Neuronal stem cell (in vitro differentiated cells): ENCODE results near the gene TMEM132C.
A peak's percentile ranks its signal among the peaks of the same experiment; 100 is the strongest.

Source experiments
- DNase-seq: peaks from one replicate; pipeline ENCODE4 v3.0.0-alpha.2; 2013; ENCODE audit warnings: low spot score
- H2AFZ ChIP-seq: one replicate; pipeline ENCODE4 v1.6.1; 2013; ENCODE audit warnings: mild to moderate bottlenecking, low read length, inconsistent platforms
- H2AK5ac ChIP-seq: 2 replicates; pipeline ENCODE4 v1.6.1; 2013; ENCODE audit warnings: low read depth, mild to moderate bottlenecking, inconsistent platforms, low read length, moderate library complexity, mixed read lengths
- H2BK120ac ChIP-seq: 2 replicates; pipeline ENCODE4 v1.6.1; 2013; ENCODE audit warnings: low read depth, mild to moderate bottlenecking, inconsistent platforms, low read length, moderate library complexity, mixed read lengths
- H2BK12ac ChIP-seq: one replicate; pipeline ENCODE4 v1.6.1; 2013; ENCODE audit warnings: low read length, inconsistent platforms
- H2BK15ac ChIP-seq: 2 replicates; pipeline ENCODE4 v1.6.1; 2013; ENCODE audit warnings: mild to moderate bottlenecking, low read length, inconsistent platforms, mixed read lengths
- H2BK5ac ChIP-seq: one replicate; pipeline ENCODE4 v1.6.1; 2013; ENCODE audit warnings: inconsistent platforms, mild to moderate bottlenecking, low read length, moderate library complexity
- H3K14ac ChIP-seq: one replicate; pipeline ENCODE4 v1.6.1; 2013; ENCODE audit warnings: low read length, inconsistent platforms
- H3K18ac ChIP-seq: 2 replicates; pipeline ENCODE4 v1.6.1; 2013; ENCODE audit warnings: low read length, inconsistent platforms
- H3K23ac ChIP-seq: 2 replicates; pipeline ENCODE4 v1.6.1; 2013; ENCODE audit warnings: low read depth, mild to moderate bottlenecking, mixed read lengths, low read length, inconsistent platforms; ENCODE audit not compliant: poor library complexity
- H3K27ac ChIP-seq: replicated peaks from 3 replicates; pipeline ENCODE4 v1.5.1; 2013; ENCODE audit warnings: low read length, inconsistent platforms
- H3K27me3 ChIP-seq, 3 experiments: 2 replicates each; pipeline ENCODE4 v1.6.1; 2013; ENCODE audit warnings: low read length in 3 of 3, mild to moderate bottlenecking in 2 of 3, inconsistent platforms in 1 of 3, low read depth in 1 of 3, mixed read lengths in 1 of 3, moderate library complexity in 1 of 3; ENCODE audit not compliant: control insufficient read depth in 3 of 3, insufficient read depth in 3 of 3
- H3K36me3 ChIP-seq, 2 donors: replicated peaks in 1 of 2; 2 replicates each; pipeline ENCODE4 v1.6.1; 2013; ENCODE audit warnings: low read length in 2 of 2; ENCODE audit not compliant: control insufficient read depth in 2 of 2, insufficient read depth in 2 of 2
- H3K4ac ChIP-seq: 2 replicates; pipeline ENCODE4 v1.6.1; 2013; ENCODE audit warnings: inconsistent platforms, mild to moderate bottlenecking, low read length, moderate library complexity
- H3K4me1 ChIP-seq, 2 donors: 1 replicate in 1 of 2; 2 replicates in 1 of 2; pipeline ENCODE4 v1.6.1; 2013; ENCODE audit warnings: low read length in 2 of 2, low read depth in 1 of 2; ENCODE audit not compliant: control insufficient read depth in 2 of 2, insufficient read depth in 1 of 2
- H3K4me2 ChIP-seq: one replicate; pipeline ENCODE4 v1.6.1; 2013; ENCODE audit warnings: mild to moderate bottlenecking, low read length, inconsistent platforms; ENCODE audit not compliant: insufficient read depth, poor library complexity, severe bottlenecking
- H3K4me3 ChIP-seq, 2 donors: 2 replicates each; pipeline ENCODE4 v1.5.1; 2013; ENCODE audit warnings: low read length in 2 of 2, mild to moderate bottlenecking in 2 of 2, inconsistent platforms in 1 of 2, moderate library complexity in 1 of 2
- H3K79me1 ChIP-seq: one replicate; pipeline ENCODE4 v1.6.1; 2013; ENCODE audit warnings: low read depth, mild to moderate bottlenecking, inconsistent platforms, low read length, moderate library complexity
- H3K9ac ChIP-seq: one replicate; pipeline ENCODE4 v1.6.1; 2013; ENCODE audit warnings: mild to moderate bottlenecking, low read depth, low read length, inconsistent platforms; ENCODE audit not compliant: poor library complexity
- H3K9me3 ChIP-seq, 2 donors: replicated peaks in 1 of 2; 2 replicates each; pipeline versions ENCODE3 to v1.6.1; 2013; ENCODE audit warnings: low read length in 2 of 2, mild to moderate bottlenecking in 2 of 2, inconsistent platforms in 1 of 2, low read depth in 1 of 2, mixed read lengths in 1 of 2, moderate library complexity in 1 of 2; ENCODE audit not compliant: control insufficient read depth in 2 of 2, insufficient read depth in 1 of 2
- H4K8ac ChIP-seq: one replicate; pipeline ENCODE4 v1.6.1; 2013; ENCODE audit warnings: low read depth, mild to moderate bottlenecking, inconsistent platforms, low read length, moderate library complexity
- H4K91ac ChIP-seq: one replicate; pipeline ENCODE4 v1.6.1; 2013; ENCODE audit warnings: low read length, low read depth, mild to moderate bottlenecking, inconsistent platforms; ENCODE audit not compliant: poor library complexity
- WGBS, 2 donors: extraction: QIAGEN DNeasy Blood & Tissue Kit; methylation state at CpG; one replicate each; pipeline ENCODE4 v1.1.7; 2013; ENCODE audit warnings: missing lambda C conversion rate in 2 of 2, mixed read lengths in 1 of 2; ENCODE audit not compliant: insufficient read length in 2 of 2, insufficient replicate concordance in 1 of 2; ENCODE audit errors: extremely low coverage in 2 of 2; 5-methylcytosine and 5-hydroxymethylcytosine counted together

Gene TMEM132C

DNA sequence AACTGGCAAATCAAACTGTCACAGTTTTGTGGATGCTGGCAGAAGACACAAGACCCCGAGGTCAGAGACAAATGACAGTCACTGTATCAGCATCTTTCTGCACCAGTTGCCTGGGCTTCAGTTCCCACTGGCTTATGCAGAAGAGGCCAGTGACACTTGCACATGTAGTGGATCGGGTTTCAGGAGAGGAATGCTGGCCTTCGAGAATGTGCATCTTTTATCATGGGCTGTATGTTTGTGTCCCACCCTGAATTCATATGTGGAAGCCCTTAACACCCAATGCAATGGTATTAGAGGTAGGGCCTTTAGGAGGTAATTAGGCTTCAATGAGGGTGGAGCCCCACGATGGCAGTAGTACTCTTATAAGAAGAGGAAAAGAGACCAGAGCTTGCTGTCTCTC, 405.9 kb downstream of the TMEM132C start:
- H2AK5ac ChIP-seq, result no peak overlapping the region
- no peaks in the 10 kb centered on the region for H3K4me1 ChIP-seq
- H3K4me2 ChIP-seq, result no peak overlapping the region
- H3K9me3 ChIP-seq, result peaks cover 3 to 8% of the 10 kb centered on the region in 2 donors
- no peaks in the 10 kb centered on the region for H3K27me3 ChIP-seq
- no peak overlapping the region for H3K23ac ChIP-seq
- WGBS, 2 donors, result no CpG with 5 or more reads among the region's 4 CpGs
- H2BK12ac ChIP-seq, result no peak overlapping the region
- no peak overlapping the region for H4K91ac ChIP-seq
- H3K18ac ChIP-seq, result no peak overlapping the region
- H3K4ac ChIP-seq, result no peak overlapping the region
- no peak overlapping the region for H3K4me3 ChIP-seq
- no peak overlapping the region for H2BK120ac ChIP-seq
- no peak overlapping the region for H2BK5ac ChIP-seq
- H3K14ac ChIP-seq, result no peak overlapping the region
- DNase-seq, result no peak
- no peak overlapping the region for H2BK15ac ChIP-seq
- peaks cover 0 to 30% of the 10 kb centered on the region in 2 donors for H3K36me3 ChIP-seq
- no peak overlapping the region for H2AFZ ChIP-seq
- H3K79me1 ChIP-seq, result no peaks in the 10 kb centered on the region
- H4K8ac ChIP-seq, result no peak overlapping the region
- H3K9ac ChIP-seq, result no peak overlapping the region
- H3K27ac ChIP-seq, result no peak overlapping the region

DNA sequence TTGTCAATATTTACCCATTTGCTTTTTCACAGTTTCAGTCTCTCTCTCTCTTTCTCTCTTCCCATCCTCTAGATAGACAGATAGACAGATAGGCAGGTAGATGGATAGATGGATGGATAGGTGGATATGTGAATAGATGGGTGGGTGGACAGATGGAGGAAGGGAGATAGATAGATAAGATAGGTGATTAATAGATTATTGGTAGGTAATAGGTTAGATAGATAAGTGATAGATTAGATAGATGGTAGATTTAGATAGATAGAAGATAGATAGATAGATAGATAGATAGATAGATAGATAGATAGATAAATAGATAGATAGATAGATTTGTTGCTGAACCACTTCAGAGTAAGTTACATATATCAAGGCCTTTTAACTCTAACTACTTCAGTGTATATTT, 408.6 kb downstream of the TMEM132C start:
- H3K4me2 ChIP-seq, result no peak overlapping the region
- H3K9me3 ChIP-seq, result peaks cover 4 to 8% of the 10 kb centered on the region in 2 donors
- no peaks in the 10 kb centered on the region for H3K79me1 ChIP-seq
- peaks cover 0 to 15% of the 10 kb centered on the region in 2 donors for H3K36me3 ChIP-seq
- no peak overlapping the region for H2BK12ac ChIP-seq
- H3K18ac ChIP-seq, result no peak overlapping the region
- H3K4me1 ChIP-seq, result no peaks in the 10 kb centered on the region
- H2BK120ac ChIP-seq, result no peak overlapping the region
- H2BK15ac ChIP-seq, result no peak overlapping the region
- no peak overlapping the region for H2BK5ac ChIP-seq
- DNase-seq, result no peak
- no peak overlapping the region for H3K27ac ChIP-seq
- no peak overlapping the region for H4K91ac ChIP-seq
- H3K23ac ChIP-seq, result no peak overlapping the region
- H3K27me3 ChIP-seq, result no peaks in the 10 kb centered on the region
- no peak overlapping the region for H3K4ac ChIP-seq
- H3K14ac ChIP-seq, result no peak overlapping the region
- H4K8ac ChIP-seq, result no peak overlapping the region
- no peak overlapping the region for H3K9ac ChIP-seq
- H3K4me3 ChIP-seq, result no peak overlapping the region
- H2AK5ac ChIP-seq, result no peak overlapping the region
- no peak overlapping the region for H2AFZ ChIP-seq

DNA sequence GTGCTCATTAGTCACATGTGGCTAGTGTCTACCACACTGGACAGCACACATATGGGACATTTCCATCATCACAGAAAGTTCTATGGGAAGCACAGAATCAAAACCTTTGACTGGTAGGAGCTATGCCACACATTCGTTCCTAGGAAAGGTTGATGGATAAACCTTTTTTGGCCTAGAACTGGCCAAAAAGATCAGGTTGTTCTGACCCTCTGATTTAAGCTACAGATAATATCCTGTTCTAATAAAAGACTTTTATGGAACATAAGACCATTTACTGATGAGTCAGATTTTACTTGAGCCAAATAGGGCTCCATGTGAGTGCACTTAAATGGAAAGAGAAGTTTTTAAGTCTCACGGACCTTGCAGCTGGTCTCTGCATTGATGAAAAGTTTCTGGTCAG, 413.6 kb downstream of the TMEM132C start:
- H2BK15ac ChIP-seq, result no peak overlapping the region
- peaks cover 0 to 2% of the 10 kb centered on the region in 2 donors for H3K9me3 ChIP-seq
- no peak overlapping the region for H3K18ac ChIP-seq
- no peak for DNase-seq
- no peak overlapping the region for H2AK5ac ChIP-seq
- H2BK120ac ChIP-seq, result no peak overlapping the region
- H4K91ac ChIP-seq, result no peak overlapping the region
- no peaks in the 10 kb centered on the region for H3K4me1 ChIP-seq
- H3K4me3 ChIP-seq, result no peak overlapping the region
- no peak overlapping the region for H4K8ac ChIP-seq
- no peak overlapping the region for H3K23ac ChIP-seq
- no peak overlapping the region for H2AFZ ChIP-seq
- H3K4ac ChIP-seq, result no peak overlapping the region
- no peaks in the 10 kb centered on the region for H3K36me3 ChIP-seq
- no peak overlapping the region for H2BK5ac ChIP-seq
- no peak overlapping the region for H3K9ac ChIP-seq
- no peak overlapping the region for H3K4me2 ChIP-seq
- H3K79me1 ChIP-seq, result no peaks in the 10 kb centered on the region
- H3K27ac ChIP-seq, result no peak overlapping the region
- WGBS, 2 donors, result no CpG with 5 or more reads among the region's 2 CpGs
- no peak overlapping the region for H3K14ac ChIP-seq
- H2BK12ac ChIP-seq, result no peak overlapping the region
- no peaks in the 10 kb centered on the region for H3K27me3 ChIP-seq

DNA sequence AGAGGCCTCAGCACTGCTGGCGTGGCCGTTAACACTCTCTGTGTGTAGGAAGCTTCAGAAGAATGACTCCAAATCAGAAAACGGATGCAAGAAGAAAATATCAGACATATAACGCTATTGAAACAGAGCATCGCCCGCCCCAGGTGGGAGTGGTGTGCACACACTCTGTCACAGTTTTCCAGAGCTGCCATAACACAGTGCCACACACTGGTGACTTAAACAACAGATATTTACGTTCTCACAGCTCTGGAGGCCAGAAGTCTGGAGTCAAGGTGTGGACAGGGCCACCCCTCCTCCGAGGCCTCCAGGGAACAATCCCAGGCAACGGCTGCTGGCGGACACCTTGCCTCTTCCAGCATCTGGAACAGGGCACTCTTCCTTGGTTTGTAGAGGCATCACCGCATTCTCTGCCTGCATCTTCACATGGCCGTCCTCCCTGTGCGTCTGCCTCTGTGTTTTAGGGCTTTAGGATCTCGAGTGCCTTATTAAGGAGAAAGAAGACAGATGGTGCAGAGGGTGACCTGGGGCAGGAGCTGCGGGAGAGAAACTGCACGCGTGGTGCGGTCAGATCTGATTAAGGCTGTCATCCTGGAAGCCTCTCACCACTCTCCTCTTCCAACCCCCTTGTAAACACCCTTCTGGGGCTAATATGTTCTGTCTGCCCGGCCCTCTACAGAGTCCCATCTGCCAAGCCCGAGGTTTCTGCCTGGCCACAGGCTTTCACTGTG, 415.7 kb downstream of the TMEM132C start:
- Histone ChIP-seq H3K36me3 (no peaks in the 10 kb centered on the region), H2AK5ac (no peak overlapping the region), H2BK12ac (no peak overlapping the region)

More for the DNA sequence above, 415.7 kb downstream of the TMEM132C start:
- H3K4me3 ChIP-seq, result no peak overlapping the region
- H3K18ac ChIP-seq, result peak overlapping the region; percentile 23
- H3K14ac ChIP-seq, result no peak overlapping the region
- peak overlapping the region; percentile 45 for H3K9ac ChIP-seq
- no CpG with 5 or more reads among the region's 20 CpGs for WGBS, 2 donors
- H2BK15ac ChIP-seq, result peak overlapping the region; percentile 14
- H3K79me1 ChIP-seq, result no peaks in the 10 kb centered on the region
- H2BK120ac ChIP-seq, result no peak overlapping the region
- H3K4me1 ChIP-seq, result no peaks in the 10 kb centered on the region
- peaks cover 0 to 3% of the 10 kb centered on the region in 2 donors for H3K9me3 ChIP-seq
- no peak overlapping the region for H4K91ac ChIP-seq
- no peak overlapping the region for H4K8ac ChIP-seq
- DNase-seq, result no peak
- no peak overlapping the region for H3K4ac ChIP-seq
- no peak overlapping the region for H3K27ac ChIP-seq
- H3K23ac ChIP-seq, result no peak overlapping the region
- H2AFZ ChIP-seq, result no peak overlapping the region
- H2BK5ac ChIP-seq, result peak overlapping the region; percentile 7
- no peaks in the 10 kb centered on the region for H3K27me3 ChIP-seq
- no peak overlapping the region for H3K4me2 ChIP-seq
